PC-3 (cell line): ENCODE data around the gene SP7.

Experiments
- EZH2 ChIP-seq: fragments of 300-600 bp; sonication (generic); IDR thresholded peaks from one replicate; pipeline ENCODE4 v1.6.1; 2017; ENCODE audit warnings: antibody characterized with exemption, mild to moderate bottlenecking, low read length; ENCODE audit not compliant: unreplicated experiment
- EZH2phosphoT487 ChIP-seq: fragments of 300-600 bp; sonication (generic); IDR thresholded peaks from 2 replicates; pipeline ENCODE4 v1.6.1; 2018; ENCODE audit warnings: mild to moderate bottlenecking, antibody characterized with exemption, low read length, borderline replicate concordance
- TF ChIP-seq, protein P1 (sequence below): fragments of 300-600 bp; sonication (generic); conservative IDR thresholded peaks from 2 replicates; pipeline ENCODE4 v1.5.1; 2017; ENCODE audit warnings: antibody characterized with exemption, low read depth, mild to moderate bottlenecking, low read length

GRCh38 chr12:53345486-53346188 is 9.5 kb upstream of the SP7 start:
- TF ChIP-seq, protein P1, sequence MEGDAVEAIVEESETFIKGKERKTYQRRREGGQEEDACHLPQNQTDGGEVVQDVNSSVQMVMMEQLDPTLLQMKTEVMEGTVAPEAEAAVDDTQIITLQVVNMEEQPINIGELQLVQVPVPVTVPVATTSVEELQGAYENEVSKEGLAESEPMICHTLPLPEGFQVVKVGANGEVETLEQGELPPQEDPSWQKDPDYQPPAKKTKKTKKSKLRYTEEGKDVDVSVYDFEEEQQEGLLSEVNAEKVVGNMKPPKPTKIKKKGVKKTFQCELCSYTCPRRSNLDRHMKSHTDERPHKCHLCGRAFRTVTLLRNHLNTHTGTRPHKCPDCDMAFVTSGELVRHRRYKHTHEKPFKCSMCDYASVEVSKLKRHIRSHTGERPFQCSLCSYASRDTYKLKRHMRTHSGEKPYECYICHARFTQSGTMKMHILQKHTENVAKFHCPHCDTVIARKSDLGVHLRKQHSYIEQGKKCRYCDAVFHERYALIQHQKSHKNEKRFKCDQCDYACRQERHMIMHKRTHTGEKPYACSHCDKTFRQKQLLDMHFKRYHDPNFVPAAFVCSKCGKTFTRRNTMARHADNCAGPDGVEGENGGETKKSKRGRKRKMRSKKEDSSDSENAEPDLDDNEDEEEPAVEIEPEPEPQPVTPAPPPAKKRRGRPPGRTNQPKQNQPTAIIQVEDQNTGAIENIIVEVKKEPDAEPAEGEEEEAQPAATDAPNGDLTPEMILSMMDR, result peak; percentile 9; the same call in 1 of the 2 replicates
- TF ChIP-seq EZH2 (no peak), EZH2phosphoT487 (no peak)
